ENCODE measurements around the gene CCDC85C.
"Not testable (repeated sequence)": the region's sequence is repeated elsewhere in the genome, so short reads cannot be mapped to it uniquely, and the experiment has no call there.

CCDC85C gene

GRCh38 chr14:99603471-99604277 is at the start of gene CCDC85C:
Gene CCDC85C (minus strand): TSS chr14:99604207. CDS start chr14:99603959, 248 bp downstream.
- no peak for DNase-seq (ENCODE audit: low spot score)

GRCh38 chr14:99651953-99652746 is 48.1 kb upstream of the CCDC85C start:
- DNase-seq (ENCODE audit: low spot score) = no peak

GRCh38 chr14:99650189-99650588 is 46.2 kb upstream of the CCDC85C start:
- no peak for DNase-seq (ENCODE audit: low spot score)

GRCh38 chr14:99649643-99650042 is 45.6 kb upstream of the CCDC85C start:
- no peak for DNase-seq (ENCODE audit: low spot score)

- DNase-seq (ENCODE audit: low spot score) = no peak
These were observed 45.2 kb upstream of the CCDC85C start for GRCh38 chr14:99649219-99649618.

GRCh38 chr14:99648027-99648784 is 44.2 kb upstream of the CCDC85C start:
- DNase-seq (ENCODE audit: low spot score) = no peak

GRCh38 chr14:99647411-99647810 is 43.4 kb upstream of the CCDC85C start:
- no peak for DNase-seq (ENCODE audit: low spot score)

GRCh38 chr14:99645545-99646505 is 41.8 kb upstream of the CCDC85C start:
- no peak for DNase-seq (ENCODE audit: low spot score)

- DNase-seq (ENCODE audit: low spot score) = no peak
These were observed 40.9 kb upstream of the CCDC85C start, which contains the start of gene HHIPL1 for GRCh38 chr14:99644723-99645544. Gene HHIPL1 (plus strand): TSS chr14:99645129. CDS start chr14:99645208, 79 bp downstream.

- no peak for DNase-seq (ENCODE audit: low spot score)
These were observed 40.1 kb upstream of the CCDC85C start for GRCh38 chr14:99644035-99644587.

GRCh38 chr14:99643343-99643742 is 39.3 kb upstream of the CCDC85C start:
- no peak for DNase-seq (ENCODE audit: low spot score)

- not testable (repeated sequence) for DNase-seq (ENCODE audit: low spot score)
These were observed 38.8 kb upstream of the CCDC85C start for GRCh38 chr14:99642771-99643170.

GRCh38 chr14:99637624-99638023 is 33.6 kb upstream of the CCDC85C start:
- DNase-seq (ENCODE audit: low spot score) = no peak

GRCh38 chr14:99636487-99636886 is 32.5 kb upstream of the CCDC85C start:
- DNase-seq (ENCODE audit: low spot score) = no peak

- DNase-seq (ENCODE audit: low spot score) = no peak
These were observed 31.1 kb upstream of the CCDC85C start for GRCh38 chr14:99635116-99635515.

- no peak for DNase-seq (ENCODE audit: low spot score)
These were observed 30.4 kb upstream of the CCDC85C start for GRCh38 chr14:99634443-99634842.

- DNase-seq (ENCODE audit: low spot score) = no peak
These were observed 29.9 kb upstream of the CCDC85C start for GRCh38 chr14:99633918-99634317.

- DNase-seq (ENCODE audit: low spot score) = no peak
These were observed 29.1 kb upstream of the CCDC85C start for GRCh38 chr14:99633141-99633540.

GRCh38 chr14:99632410-99633035 is 28.5 kb upstream of the CCDC85C start:
- DNase-seq (ENCODE audit: low spot score) = no peak
